Measurements from ENCODE around the gene TNNC2.
"Not testable (repeated sequence)": the region's sequence is repeated elsewhere in the genome, so short reads cannot be mapped to it uniquely, and the experiment has no call there.

Gene TNNC2

DNA sequence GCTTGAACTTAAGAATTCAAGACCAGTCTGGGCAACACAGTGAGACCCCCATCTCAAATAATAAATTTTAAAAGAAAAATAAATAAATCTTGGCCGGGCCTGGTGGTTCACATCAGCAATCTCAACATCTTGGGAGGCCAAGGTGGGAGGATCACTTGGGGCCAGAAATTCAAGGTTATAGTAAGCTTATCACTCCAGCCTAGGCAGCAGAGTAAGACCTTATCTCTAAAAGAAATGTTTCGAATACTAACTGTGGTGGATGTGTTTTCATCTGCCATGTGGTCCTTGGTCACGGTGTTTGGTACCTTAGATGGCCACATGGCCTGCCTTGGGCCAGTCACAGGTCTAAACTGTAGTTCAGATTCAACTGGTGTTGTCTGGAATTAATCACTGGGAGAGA lies 8.9 kb downstream of the TNNC2 start:
- DNase-seq, result no peak

DNA sequence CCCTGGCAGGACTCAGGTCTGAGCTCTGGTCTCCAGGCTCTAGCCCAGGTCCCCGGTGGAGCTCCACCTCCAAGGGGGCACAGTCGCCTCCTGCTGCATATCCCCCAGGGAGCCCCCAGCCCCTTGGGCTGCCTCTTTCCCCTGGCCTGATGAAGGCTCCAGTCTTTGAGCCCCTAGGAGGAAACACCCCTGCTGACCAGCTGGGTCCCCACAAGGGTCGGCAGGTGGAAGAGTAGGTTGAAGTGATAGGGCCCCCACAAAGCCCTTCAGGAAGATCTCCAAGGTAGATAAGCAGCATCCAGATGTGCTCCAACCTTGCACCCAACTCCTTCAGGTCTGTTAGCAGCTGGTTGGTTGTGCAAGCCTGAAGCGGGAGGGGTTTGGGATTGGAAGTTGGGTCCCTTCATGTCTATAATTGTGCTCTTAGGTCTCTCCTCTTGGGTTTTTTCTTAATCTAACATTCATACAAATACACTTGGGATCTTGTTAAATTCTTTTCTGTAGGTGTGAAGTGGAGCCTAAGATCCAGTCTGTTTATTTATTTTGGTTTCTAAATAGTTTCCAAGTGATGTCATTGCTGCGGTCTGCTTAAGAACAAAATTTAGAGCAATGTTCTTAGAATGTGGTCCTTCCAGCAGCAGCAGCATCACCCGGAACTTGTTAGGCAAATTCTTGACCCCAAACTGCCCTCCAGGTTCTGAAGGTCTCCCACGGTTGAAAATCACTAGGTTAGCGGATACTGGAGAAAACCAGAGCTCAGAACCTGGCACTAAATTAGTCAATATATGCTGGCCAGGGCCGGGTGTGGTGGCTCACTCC lies 9.5 kb downstream of the TNNC2 start:
- DNase-seq, result no peak

DNA sequence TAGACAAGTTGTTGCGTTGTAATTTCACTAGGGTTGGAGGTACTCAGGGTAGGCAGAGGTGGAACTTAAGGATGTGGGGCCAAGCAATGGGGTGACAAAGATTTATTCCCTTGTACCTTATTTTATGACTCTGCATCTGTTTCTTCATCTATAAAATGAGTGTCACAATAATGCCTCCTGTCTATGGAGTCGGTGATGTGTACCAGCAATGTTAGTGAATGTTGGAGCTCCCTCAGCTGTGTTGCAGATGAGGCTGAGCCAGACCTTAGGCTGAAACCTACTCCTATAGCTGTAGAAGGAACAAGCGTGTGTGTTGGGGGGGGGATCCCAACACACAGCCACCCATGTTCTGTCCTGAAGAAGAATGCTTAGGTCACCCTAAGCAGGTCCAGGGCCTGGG lies 10.2 kb downstream of the TNNC2 start:
- DNase-seq, result no peak

DNA sequence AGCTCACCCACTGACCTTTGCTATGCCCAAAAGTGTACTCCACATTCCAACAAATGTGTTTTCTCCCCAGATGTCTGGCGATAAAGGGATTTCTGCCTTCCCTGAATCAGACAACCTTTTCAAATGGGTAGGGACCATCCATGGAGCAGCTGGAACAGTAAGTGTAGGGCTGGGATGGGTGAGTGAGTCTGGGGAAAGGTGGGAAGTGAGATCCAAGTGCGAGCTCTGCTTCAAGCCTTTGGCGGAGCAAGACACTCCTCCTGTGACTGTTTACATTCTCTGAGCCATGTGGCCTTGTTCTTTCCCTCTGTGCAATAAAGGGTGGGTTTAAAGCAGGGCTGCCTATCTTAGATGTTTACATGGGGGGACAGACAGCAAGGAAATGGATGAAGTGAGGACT lies 12.8 kb downstream of the TNNC2 start:
- no peak for DNase-seq

DNA sequence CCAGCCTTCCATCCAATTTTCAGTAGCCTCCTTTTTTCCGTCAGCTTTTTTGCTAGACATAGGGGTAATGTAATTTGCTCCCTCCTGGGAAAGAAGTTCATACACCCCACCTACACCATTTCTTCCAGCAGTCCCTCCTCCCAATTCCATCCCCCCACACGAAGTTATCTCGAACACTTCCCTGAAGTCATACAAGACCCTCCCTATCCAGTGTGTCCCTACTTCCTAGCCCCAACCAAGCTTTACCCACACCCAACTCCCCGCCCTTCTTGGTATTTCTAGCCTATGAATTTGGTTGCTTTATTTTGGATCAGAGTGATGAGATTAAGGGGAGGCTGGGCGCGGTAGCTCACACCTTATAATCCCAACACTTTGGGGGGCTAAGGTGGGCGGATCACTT lies 13.6 kb downstream of the TNNC2 start:
- DNase-seq, result no peak

DNA sequence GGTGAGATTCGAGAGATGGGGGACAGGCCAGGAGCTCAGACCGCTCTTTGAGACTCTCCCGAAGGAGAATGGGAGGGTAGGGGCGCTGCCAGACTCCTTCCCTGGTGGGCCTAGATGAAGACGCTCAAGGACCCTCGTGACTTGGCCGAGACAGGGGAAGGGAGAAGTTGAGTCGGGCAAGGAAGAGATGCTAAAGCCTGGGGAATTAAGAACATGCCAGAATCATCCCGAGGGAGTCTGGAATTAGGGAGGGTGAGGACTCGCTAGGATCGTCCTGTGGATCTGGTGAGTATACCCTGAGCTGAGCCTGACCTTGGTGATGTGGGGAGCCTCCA lies 14.1 kb downstream of the TNNC2 start:
- DNase-seq, result no peak

DNA sequence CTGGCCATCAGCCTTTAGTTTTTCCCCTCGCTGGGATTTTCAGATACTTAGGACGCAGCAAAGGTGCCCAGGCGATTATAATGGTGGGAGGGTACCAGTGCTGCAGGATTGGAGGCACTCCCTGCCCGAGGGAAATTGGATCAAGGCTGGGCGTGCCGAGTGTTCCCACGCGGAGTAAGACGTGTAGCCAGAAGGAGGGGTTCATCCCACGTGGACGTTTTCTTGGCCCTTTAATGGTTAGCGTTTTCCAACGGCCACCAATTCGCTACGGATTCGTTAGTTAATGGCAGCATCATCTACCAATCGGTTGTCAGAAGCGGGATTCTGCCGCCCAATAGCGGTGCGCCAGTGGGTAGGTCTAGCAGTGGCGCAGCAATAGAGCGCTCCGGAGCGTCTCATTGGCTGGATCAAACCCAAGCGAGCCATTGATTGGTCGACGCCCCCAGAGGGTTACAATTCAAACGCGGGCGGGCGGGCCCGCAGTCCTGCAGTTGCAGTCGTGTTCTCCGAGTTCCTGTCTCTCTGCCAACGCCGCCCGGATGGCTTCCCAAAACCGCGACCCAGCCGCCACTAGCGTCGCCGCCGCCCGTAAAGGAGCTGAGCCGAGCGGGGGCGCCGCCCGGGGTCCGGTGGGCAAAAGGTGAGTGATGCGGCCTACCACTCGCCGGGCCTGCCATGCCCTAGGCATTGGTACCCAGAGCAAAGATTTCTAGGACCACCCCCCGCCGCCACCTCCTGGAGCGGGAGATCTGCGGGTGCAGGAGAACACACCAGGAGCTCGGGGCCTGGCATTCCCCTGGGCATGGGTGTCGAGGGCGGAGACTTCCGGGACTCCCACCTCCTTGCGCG lies 14.7 kb downstream of the TNNC2 start, which contains the start of gene UBE2C:
Gene UBE2C (plus strand): TSS at position 488 of the 849 bp plus-strand sequence. CDS start 52 bp downstream, at position 540.
- DNase-seq, result peak; percentile 90

DNA sequence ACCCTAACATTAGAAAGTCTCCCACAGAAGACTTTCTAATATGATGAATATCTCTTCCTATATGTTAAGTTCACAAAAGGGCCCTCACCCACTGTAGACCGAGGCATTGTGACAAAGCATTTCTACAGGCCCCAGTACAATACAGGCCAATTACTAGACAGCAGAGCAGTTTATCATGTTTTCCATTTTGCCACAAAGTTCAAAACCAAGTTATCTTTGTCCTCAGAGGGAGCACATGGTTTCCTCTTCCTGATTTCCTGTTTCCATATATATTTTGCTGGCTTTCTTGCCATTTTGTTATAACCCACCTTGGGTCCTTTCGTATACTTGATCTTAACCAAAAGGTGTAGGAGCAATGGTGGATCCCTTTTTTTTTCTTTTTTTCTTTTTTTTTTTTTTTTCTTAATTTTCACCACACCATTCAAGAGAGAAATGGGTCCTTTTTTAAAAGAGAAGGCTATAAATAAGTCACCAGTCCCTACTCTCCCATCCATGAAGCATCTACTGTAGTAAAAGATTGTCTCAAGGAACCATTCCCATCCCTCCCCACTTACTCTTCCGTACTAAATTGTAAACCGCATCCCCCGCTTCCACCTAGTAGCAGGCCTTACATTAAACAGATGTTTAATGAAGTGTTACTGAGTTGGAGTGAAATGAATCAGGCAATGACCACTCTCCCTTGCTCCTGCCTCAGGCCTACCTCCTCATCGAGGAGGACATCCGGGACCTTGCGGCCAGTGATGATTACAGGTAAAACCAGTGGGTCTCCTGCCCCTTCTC lies 16.7 kb downstream of the TNNC2 start:
- no peak for DNase-seq

DNA sequence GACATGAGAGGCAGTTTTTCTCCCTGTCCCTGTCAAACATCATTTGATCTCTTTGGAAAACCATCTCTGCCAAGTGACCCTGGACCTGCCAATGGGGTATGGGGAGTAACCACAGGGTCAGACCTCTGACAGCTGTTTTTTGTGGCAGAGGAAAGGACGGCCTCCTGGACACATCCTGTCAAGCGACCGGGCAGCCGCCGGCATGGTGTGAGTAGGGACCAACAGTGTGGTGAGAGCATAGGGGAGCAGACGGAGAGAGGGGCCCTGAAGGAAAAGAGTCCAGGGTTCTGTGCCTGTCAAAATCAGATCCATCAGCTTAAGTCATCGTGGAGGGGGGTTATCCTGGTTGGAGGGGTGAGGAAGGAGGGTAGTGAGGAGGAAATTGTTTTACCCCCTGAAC lies 25.3 kb downstream of the TNNC2 start:
- no peak for DNase-seq

DNA sequence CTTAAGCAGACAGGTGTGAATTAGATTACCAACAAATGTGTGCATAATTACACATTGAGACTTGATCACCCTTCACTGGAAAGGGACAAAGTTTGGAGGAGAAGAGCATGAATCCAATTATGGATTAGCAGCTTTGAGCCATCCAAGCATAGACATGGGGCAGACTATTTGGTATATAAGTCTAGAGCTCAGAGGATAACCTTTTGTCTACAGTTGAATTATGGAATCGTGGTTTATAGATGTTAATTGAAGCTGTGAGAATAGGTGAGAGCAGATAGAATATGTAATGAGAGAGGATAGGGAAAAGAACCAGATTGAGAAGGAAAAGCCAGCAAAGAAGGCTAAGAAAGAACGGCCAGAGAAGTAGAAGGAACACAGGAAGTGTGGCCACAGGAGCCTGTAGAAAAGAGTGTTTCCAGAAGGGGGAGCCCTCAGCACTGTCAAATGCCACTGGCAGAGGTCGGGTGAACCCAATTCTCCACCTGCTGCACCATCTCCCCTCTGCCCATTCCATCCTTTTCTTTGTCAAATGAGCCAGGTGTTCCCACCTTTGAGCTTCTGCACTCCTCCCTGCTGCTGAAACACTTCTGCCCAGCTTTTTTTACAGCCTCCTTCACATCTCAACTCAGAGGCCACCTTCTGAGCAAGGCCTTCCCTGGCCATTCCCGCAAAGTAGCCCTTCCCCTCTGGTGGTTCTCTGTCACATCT lies 28.0 kb downstream of the TNNC2 start:
- DNase-seq, result peak; percentile 59

DNA sequence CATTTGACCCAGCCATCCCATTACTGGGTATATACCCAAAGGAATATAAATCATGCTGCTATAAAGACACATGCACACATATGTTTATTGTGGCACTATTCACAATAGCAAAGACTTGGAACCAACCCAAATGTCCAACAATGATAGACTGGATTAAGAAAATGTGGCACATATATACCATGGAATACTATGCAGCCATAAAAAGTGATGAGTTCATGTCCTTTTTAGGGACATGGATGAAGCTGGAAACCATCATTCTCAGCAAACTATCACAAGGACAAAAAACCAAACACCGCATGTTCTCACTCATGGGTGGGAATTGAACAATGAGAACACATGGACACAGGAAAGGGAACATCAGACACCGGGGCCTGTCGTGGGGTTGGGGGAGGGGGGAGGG lies 29.2 kb downstream of the TNNC2 start:
- not testable (repeated sequence) for DNase-seq

DNA sequence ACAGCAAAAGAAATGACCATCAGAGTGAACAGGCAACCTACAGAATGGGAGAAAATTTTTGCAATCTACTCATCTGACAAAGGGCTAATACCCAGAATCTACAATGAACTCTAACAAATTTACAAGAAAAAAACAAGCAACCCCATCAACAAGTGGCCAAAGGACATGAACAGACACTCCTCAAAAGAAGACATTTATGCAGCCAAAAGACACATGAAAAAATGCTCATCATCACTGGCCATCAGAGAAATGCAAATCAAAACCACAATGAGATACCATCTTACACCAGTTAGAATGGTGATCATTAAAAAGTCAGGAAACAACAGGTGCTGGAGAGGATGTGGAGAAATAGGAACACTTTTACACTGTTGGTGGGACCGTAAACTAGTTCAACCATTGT lies 29.6 kb downstream of the TNNC2 start:
- DNase-seq, result not testable (repeated sequence)

DNA sequence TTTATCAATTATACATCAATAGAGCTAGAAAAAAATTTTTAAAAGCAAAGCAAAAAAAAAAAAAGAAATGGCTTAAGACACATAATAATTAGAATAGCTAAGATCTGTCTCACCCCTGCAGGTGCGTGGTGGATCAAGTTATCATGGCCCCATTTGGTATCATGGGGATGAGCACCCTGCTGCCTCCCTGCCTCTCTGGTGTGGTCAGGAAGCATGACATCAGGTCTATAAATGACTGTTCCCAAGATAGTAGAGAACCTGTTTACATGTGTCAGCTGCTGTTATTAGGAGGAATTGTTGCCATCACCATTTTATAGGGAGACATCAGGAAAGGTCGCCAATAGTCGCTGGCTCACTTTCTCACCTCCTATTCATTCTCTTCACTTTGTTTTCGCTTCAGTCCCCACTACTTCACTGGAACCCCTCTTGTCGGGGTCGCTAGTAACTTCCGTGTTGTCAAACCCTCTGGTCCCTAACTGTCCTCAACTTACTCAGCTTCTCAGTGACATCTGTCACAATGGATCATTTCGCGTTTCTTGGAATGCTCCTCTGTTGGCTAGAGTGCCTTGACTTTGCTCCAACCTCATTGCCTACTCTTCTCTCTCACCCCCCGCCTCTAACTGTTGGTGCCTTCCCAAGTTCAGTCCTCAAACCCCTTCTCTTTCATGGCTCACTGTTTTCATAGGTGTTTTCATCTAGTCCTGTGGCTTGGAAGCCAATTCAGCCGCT lies 30.6 kb downstream of the TNNC2 start:
- no peak for DNase-seq

DNA sequence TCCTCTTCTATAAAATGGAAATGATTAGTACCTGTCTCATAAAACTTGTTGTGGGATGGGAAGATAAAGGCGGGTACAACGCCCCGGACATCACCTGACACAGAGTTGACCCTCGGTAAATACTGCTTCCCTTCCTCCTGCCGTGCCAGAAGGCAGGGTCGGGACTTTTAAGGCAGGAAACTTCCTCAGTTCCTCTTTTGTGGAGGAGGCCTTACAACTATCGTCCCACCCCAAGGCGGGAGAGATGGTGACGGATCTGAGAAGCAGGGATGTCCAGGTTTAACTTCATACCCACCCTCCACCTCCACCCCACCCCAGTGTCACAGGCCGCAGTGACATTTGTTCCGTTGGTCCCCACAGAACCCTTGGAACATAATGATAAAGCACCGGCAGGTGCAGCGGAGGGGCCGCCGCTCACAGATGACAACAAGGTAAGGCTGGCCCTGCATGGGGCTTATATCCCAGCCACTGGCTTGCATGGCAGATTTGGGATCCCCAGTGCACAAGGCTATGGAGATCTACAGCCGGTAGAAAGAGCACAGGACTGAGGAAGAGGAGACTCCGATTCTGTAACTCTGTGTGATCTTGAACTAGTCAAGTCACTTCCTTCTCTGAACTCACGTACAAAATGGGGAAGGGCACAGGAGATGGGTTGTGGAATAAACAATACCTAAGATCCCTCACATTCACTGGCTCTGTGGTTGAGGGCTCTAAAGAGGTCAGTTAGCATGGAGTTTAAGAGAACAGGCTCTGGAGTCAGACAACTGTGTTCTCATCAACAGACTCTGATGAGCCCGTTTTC lies 34.6 kb downstream of the TNNC2 start:
- DNase-seq, result no peak

DNA sequence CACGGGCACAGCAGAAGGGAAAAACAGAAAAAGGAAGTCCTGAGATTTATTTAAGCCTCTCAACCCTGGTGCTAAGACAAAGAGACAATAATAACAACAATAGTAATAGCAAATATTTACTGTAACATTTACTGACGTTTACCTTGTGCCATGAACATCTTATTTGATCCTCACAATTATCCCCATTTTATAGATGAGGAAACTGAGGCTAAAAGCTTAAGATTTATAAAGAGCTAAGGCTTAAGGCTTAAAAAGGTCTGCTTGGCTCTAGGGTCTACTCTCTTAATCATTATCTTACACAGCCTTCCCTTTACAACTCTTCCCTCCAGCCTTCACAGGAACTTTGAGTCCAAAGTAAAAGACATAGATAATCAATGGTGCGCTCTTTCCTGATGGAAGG lies 38.8 kb downstream of the TNNC2 start:
- DNase-seq, result no peak

DNA sequence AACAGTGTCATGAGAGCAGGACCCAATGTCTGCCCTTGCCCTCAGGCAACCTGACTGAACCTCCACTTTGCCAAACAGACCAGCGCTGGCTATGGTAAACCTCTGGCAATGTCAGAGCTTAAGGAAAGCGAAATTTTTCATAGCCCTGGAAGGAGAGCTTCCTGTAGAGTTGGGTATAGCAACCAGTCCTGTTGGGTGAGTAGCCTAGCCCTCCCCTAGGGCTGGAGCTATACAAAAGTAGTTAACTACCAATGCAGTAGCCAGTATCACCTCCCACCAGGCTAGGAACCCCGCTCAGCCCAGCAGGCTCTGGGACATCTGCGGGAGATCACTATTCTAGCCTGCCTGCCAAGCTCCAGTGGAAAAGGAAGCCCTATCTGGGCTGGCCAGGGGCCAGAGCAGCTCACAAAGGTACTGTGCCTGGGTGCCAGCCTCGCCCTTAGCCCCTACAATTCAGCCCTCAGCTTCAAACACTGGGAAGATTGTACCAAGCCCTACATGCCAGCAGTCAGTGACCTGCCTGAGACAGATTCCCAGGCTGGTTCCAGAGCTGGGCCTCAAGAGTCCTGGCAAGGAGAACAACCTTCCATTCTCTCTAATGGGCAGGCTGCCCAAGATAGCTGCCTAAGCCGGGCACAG lies 43.3 kb downstream of the TNNC2 start:
- DNase-seq, result no peak

DNA sequence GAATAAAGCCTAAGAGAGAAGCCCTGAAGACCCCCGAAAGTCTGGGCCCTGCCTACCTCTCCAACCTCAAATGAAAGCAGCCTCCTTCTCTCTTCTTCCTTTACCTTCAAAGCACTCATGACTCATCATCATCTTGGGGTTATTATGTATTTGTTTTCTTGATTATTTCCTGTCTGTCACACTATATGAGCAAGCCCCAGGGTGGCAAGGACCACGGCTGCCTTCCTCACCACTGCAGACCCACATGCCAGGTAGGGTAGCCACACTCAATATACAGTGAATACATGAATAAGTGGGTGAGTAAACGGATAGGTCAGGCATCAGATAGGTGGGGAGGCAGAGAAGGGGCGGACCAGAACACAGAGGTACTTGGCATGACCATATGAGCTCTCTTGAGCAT lies 44.2 kb downstream of the TNNC2 start:
- no peak for DNase-seq

DNA sequence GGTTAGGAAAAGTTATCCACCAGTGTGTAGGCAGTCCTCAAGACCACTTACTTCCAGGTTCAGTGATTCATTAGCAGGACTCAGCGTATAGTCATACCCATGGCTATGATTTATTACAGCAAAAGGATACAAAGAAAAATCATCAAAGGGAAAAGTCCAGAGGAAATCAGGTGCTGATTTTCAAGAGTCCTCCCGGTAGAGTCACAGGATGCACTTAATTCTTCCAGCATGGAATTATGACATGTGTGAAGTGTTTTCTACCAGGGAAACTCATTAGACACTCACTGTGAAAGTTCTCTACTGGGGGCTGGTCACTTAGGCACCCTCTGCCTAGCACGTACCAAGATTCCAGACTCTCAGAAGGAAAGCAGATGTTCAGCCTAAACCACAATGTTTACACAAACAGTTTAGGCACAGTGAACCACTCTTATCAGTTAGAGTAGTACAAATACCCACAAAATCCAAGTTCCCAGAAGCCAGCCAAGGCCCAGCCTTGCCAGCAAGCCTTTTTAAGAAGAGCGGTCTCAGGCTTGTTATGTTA lies 45.7 kb downstream of the TNNC2 start:
- DNase-seq, result no peak

DNA sequence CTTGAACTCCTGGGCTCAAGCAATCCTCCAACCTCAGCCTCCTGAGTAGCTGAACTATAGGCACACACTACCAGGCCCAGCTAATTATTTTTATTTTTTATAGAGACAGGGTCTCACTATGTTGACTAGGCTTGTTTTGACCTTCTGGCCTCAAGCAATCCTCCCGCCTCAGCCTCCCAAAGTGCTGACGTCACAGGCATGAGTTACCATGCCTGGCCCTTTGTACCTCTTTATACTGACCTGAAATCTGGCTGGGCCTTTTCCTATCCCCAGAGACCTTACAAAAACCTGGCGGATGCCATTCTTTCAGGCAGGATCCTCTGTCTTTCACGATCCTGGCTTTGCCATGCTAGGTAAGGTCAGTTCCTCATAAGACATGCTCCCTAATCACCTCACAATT lies 47.0 kb downstream of the TNNC2 start:
- DNase-seq, result no peak

Data from activated CD4-positive, alpha-beta T cell treated with anti-CD3 and anti-CD28 coated beads, Interleukin-2, amount 50 U/mL, for 1 hour (primary cell).